ENCODE data around the gene SMPDL3A.

Gene SMPDL3A

DNA sequence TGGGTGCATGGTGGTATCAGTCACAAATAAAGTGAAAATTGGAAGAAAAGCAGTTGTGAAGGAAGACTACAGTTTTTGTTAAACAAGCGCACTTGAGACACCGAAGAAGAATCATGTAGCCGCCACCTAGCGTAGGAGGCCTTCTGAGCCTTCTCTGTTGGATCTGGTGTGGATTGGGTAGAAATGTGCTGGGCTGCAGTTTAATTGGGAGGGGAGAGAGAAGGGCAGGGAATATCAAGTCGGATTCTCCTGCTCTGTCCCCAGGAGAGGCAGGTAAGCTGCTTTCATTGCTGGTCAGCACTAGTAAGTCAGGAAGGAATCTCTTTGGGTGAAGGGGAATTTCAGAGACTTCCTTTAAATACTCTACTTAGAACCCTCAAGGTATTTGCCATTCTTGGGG lies 10.8 kb upstream of the SMPDL3A start:
- DNase-seq (ENCODE audit: low read depth), result no peak

- no peak for DNase-seq (ENCODE audit: low read depth)
Observed at GRCh38 chr6:122778985-122779661, 9.9 kb upstream of the SMPDL3A start.

- no peak for DNase-seq (ENCODE audit: low read depth)
Observed at GRCh38 chr6:122779667-122780066, 9.4 kb upstream of the SMPDL3A start, which contains the start of gene FABP7. TSS of gene FABP7 (plus strand) at chr6:122779716. CDS start at chr6:122779795, 79 bp downstream.

DNA sequence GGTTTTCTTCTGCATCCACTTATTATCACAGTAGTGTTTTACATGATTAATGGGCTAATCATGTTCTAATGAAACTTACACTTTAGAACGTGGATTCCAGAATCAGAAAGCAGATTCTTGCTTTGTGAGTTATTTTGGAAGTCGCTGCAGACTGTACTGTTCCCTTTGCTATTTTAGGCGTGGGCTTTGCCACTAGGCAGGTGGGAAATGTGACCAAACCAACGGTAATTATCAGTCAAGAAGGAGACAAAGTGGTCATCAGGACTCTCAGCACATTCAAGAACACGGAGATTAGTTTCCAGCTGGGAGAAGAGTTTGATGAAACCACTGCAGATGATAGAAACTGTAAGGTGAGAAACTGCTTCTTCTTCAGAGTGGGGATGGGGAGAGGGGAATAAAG lies 8.9 kb upstream of the SMPDL3A start:
- DNase-seq (ENCODE audit: low read depth), result no peak

GRCh38 chr6:122781716-122782115 lies 7.3 kb upstream of the SMPDL3A start:
- no peak for DNase-seq (ENCODE audit: low read depth)

DNA sequence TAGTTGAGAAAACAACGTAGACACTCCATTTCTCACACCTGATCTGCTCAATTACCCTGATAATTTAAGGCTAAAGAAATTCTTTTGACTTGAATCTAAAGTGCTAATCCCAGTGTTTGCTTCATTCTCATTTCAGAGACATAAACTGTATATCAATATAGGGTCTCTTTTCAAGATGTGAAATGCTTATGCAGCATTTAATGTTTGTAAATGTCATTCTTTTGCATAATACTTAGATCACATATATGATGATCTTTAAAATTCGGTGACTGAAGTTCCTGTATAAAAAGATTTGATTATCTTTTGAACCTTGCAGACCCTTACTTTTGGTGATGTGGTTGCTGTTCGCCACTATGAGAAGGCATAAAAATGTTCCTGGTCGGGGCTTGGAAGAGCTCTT lies 5.7 kb upstream of the SMPDL3A start:
- DNase-seq (ENCODE audit: low read depth), result no peak

DNA sequence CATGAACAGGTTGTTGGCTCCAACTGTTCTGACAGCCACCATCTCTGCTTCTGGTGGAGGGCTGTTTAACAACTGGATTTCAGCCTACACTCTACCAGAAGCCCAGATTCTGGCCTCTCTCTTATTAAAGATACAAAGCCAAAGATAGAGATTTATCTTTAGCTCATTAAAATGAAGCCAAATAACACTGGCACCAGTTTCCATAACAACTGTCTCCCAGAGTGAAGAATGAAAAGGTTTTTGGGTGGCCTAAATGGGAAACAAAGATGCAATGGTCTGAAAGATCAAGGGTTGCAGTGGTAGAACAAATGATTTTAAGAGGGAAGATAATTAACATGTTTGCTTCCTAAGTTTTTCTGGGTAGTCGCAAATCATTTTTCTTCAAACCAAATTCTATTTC lies 3.2 kb upstream of the SMPDL3A start:
- no peak for DNase-seq (ENCODE audit: low read depth)

DNA sequence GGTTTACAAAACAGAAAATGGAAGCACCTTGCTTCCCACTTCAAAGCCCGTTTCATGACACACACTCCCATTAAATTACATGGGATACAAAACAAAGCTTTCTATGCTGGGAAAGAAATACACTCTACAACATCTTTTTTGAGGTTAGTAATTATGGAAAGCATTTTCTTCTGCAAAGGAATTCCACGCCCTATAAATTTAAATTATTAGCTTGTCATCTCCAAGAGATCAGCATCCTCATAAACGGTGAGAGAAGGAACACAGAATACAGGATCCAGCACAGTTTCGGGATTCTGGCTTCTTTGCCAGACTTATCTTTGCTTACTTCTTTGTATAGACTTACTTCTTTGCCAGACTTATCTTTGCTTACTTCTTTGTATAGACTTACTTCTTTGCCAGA lies 1.3 kb upstream of the SMPDL3A start:
- no peak for DNase-seq (ENCODE audit: low read depth)

DNA sequence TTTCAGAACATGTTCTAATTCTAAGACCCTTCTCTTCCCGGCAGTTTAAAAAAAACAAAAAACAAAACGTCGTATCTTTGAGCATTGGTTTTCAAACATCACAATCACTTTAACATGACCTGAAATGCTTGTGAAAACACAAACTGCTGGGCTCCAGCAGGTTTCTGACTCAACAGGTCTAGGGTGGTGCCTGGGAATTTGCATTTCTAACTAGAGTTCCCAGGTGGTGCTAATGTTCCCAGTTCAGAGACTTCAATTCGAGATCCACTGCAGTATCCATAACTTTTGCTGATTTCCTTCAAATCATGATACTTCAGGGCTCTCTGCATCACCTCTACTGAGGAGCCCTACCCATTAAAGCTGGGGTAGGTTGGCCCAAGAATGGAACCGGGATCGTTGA lies 850 bp upstream of the SMPDL3A start:
- no peak for DNase-seq (ENCODE audit: low read depth)

DNA sequence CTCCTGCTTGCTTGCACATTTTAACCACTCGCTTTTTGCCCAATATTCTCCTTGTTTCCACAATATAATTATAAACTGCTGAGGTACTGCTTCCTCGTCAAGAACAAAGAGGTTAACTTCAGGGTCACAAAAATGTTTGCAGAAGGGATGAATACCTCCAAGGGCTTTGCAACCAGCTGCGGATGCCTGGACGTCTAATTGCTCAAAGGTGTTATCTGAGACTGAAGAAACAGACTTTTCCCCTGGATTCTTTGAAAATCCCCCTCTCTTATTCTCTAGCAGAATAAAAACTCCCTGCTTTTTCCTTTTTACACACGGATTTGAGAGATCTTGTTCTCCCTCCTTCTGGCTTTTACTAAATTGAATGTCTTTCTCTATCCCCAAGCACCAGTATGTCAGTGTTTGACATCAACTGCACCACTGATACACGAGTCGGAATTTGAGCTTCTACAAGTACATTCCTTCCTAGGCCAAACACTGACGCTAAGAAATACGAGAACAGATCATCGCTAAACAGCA lies 336 bp upstream of the SMPDL3A start:
- peak; percentile 67 for DNase-seq (ENCODE audit: low read depth)

- DNase-seq (ENCODE audit: low read depth), result no peak
Observed at GRCh38 chr6:122790028-122790422, 967 bp downstream of the SMPDL3A start.

GRCh38 chr6:122790423-122791309 lies 1.6 kb downstream of the SMPDL3A start:
- no peak for DNase-seq (ENCODE audit: low read depth)

DNA sequence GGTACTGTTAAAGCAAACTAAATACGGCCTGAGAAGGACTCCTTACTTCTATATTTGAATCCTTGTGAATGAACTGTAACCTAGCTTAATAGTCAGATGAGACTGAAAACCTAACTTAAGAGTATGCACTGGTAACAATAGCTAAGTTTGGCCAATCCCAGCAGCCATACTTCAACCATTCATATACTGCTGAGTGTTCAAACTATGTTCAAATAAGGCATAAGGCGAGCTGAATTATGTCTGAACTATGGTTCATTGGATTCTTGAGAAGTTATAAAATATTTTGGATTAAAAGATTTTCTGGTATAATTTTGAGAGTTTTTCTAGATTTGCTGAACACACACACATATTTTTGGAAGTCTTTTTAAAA lies 2.2 kb downstream of the SMPDL3A start:
- no peak for DNase-seq (ENCODE audit: low read depth)

GRCh38 chr6:122792766-122793165 lies 3.7 kb downstream of the SMPDL3A start:
- no peak for DNase-seq (ENCODE audit: low read depth)

DNA sequence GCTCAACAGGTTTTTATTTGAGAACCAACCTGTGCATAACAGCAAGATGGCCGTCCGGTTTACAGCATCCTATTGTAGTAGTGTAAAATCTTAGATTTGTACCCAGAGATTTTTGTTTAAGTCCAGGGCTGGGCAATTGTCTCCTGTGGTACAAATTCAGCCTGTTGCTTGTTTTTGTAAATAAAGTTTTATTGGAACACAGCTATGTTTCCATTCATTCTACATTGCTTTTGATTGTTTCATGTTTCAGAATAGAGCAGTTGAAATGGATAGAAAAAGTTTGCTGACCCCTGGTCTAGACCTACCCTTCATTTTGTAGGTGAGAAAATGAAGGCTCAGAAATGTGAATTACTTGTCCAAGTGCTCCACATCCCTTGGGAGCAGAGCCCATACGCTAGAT lies 8.5 kb downstream of the SMPDL3A start:
- no peak for DNase-seq (ENCODE audit: low read depth)

DNA sequence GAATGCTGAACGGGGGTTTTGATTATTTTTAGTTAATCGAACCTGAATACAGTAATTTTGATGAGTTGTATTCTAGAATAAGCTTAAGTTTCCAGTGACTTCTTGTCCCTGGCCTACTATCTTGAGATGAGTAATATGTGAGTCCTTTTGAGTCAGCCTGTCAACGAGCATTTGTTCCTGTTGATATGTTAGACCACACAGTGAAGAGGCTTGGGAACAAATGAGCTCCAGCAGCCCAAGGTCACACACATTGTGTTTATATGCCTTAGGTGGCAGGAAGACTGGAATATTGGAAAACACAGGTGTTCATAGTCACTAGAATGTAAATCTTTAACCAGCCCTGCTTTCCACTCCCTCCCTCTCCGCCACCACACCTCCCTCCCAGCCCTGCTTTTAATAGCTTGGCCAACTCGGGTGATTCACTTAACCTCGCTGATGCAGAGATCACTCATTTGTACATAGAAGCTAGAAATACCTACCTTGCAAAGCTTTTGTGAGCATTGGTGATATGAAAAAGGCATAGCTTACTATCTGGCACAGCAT lies 9.1 kb downstream of the SMPDL3A start:
- DNase-seq (ENCODE audit: low read depth), result peak; percentile 40

- DNase-seq (ENCODE audit: low read depth), result no peak
Observed at GRCh38 chr6:122799140-122799745, 10.2 kb downstream of the SMPDL3A start.

GRCh38 chr6:122799916-122800686 lies 11.0 kb downstream of the SMPDL3A start:
- DNase-seq (ENCODE audit: low read depth), result no peak

- no peak for DNase-seq (ENCODE audit: low read depth)
Observed at GRCh38 chr6:122800906-122801305, 11.8 kb downstream of the SMPDL3A start.

DNA sequence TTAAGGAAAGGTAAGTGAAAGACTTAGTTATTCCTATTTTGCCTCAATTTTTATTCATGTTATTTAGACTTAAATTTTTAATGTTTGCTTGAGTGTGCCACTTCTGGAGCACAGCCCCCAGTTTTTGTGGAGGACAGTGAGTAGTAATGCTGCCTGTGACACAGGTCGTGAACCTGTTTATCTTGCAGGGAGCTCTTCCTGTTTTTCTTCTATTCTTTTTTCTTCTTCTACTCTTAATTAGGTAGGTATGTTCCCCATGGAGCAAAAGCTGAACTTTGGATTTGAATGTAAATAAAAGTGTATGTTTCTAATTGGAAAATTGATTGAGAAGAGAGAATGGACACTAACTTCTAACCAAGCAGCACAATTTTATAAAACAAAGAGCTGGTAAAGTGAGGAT lies 12.3 kb downstream of the SMPDL3A start:
- DNase-seq (ENCODE audit: low read depth), result no peak

DNA sequence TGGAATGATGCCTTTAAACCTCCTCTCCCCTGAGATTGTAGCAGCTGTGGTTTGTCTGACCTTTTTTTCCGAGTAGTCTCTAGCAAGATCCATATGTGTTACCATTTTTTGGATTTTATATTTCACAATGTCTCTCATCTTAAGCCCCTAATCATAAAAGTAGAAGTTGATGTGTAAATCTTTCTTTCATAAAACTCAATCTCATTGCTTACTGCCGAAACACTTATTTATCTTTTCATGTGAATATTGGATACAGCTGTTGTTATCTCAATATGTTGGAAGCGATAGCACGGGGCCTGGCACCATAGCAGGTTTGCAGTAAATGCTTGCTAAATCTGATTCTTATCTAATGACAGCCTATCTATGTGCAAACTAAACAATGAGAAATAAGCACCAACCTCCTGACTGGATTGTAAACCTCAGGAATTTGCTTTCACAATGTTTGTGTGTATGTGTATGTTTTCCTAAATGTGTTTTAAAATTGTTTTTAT lies 14.2 kb downstream of the SMPDL3A start:
- DNase-seq (ENCODE audit: low read depth), result no peak
